ENCODE measurements around the gene RBPJ.
"Not testable (repeated sequence)": the region's sequence is repeated elsewhere in the genome, so short reads cannot be mapped to it uniquely, and the experiment has no call there.

RBPJ gene

DNA sequence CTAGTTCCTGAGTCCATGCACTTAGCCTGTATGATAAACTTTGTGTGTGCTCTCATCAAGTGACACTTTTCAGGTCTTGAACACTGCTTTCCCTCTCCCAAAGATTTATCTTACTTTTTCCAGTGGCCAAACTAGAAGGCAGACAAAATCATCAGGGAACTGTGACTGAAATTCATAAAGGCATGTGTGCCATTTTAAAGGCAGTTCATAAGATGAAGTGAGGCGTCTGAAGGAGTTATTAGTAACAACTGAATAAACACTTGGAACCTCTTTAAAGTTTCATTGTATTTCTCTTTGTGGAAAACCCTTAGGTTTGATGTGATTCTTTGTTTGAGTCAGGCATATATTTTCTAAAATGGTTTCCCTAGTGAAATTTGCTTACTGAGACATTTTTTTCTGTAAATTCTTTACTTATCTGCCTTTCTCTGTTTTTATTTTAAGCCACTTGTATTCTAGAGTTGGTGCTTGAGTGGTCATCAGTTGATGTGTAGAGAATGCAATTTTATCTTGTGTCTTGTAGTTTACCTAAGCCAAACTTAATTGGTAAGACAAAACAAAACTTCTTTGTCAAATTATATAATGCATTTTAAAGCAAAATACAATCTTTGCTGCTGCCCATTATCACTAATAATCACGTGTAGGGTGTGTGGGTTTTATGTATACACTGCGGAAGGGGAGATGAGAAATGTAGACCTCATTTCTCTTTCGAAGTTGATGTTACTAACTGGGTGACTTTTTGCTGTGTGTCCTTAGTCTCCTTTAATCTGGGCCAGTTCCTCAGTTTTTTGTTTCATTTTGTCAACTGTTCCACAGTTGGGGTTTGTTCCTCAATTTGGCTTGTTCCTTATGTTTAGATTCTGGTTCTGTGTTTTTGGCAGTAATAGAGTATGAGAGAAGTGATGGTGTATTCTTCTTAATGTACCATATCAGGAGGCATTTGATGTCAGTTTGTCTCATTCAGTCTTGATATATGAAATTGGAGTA lies 56.8 kb downstream of the RBPJ start:
- DNase-seq = peak; percentile 44 to 76

DNA sequence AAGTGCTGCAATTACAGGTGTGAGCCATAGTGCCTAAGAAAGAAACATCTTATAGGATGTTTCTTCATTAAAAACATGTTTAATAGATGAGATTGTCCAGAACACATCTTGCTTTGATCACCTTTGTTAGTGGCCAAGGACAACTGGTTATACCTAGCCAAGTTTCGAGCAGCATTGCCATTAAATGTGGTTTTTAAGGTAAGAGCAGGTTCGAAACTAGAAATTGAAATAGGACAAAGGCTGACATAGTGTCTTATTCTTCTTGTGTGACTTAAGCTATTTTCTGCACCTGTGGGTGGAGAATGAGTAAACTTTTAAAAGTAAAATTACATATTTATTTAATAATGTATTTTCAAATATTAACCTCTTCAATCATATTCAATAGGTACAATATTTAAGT lies 59.0 kb downstream of the RBPJ start:
- DNase-seq = no peak

DNA sequence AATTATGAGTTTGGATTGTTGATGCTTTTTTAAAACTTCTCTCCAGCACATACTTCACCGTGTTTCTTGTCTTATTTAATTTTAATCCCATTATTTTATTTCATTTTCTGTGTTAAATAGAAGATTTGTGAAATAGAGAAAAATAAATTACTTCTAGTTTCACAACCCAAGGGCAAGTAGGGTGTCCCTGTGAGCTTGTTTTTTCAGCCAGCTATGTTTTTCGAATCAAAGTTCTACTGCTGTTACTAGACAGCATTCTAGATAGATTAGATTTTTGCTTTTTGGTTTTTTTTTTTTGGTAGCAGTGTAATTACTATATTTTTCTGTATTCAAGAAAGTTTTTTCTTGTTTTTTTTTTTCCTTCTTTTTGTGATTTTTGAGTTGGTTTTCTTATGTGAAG lies 59.9 kb downstream of the RBPJ start:
- no peak for DNase-seq

DNA sequence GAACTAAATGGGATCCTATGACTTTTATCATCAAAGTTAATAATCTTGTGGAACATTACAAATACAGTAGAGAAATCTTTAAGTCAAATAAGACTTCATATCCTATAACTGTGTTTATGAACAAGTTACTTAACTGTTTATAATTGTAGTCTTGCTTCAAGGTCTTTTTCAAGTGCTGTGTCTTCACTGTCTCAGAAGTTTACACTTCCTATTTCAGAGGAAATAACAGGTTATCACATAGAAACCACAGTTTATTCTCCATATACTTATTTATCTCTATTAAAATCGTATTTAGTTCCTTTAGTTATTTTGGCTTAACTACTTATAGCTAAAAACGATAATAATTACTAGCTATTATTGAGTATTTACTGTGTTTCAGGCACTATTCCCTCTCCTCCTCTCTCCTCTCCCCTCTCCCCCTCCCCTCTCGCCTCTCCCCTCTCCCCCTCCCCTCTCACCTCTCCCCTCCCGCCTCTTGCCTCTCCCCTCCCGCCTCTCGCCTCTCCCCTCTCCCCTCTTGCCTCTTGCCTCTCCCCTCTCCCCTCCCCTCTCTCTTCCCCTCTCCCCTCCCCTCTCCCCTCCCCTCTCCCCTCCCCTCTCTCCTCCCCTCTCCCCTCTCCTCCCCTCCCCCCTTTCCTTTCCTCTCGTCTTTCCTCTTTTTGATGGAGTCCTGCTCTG lies 63.7 kb downstream of the RBPJ start:
- DNase-seq = no peak

DNA sequence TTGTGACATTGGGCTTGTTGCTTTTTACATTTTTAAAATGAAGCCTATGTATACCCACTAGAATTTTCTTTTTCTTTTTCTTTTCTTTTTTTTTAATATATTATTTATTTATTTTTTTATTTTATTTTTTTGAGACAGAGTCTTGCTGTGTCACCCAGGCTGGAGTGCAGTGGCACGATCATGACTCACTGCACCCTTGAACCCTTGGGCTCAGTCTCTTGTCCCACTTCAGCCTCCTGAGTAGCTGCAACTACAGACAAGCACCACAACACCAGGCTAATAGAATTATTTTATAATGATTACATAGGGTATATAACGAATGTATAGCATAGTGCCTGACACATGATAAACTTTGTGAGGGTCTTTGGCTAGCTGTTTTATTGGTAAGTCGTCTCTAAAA lies 64.9 kb downstream of the RBPJ start:
- no peak for DNase-seq

DNA sequence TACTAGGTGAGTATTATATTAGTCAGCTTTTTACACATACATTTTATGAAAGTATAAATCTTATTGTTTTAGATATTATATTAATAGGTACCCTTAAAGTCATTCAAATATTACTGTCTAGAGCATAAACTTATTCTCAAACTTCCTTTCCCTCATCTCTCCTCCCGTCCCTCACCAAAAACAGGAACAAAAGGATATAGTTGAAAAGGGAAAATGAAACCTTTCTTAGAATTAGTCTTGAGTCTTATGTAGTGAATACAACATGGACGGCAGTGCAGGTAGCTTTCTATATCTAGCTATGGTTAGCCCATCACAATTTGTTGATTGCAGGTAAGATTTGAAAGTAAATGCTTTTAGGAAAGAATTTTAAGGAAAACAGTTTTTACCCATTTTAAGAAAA lies 65.6 kb downstream of the RBPJ start:
- no peak for DNase-seq

DNA sequence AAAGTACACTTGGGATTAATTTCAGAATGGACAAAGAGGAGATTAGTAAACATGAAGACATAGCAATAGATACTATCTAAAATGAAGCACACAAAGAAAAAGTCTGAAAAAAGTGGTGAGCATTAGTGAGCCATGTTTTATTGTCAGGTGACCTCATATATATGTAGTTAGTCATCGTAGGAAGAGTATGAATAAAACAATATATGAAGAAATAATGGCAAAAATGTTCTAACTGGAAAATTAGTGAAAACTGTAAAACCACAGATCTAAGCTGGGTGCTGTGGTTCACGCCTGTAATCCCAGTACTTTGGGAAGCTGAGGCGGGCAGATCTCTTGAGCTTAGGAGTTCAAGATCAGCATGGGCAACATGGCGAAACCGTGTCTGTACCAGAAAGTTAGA lies 67.9 kb downstream of the RBPJ start:
- no peak for DNase-seq

DNA sequence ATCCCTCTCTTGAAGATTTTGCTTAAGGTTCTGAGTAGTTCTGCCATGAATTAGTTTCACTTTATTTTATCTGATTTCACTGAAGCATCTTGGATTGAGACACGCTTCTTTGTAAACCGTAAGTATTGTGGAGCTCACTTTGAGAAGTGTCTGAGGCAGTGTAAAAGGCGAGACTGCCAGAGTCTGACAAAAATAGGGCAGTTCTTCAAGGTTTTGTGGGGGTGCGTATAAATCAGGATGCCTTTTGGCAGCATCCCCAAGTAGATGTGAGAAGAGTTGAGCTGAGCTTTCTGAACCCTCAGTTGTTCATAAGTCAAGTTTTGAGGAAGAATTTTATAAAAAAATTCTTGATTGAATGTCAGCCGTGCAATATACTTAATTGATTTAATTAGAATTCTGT lies 76.3 kb downstream of the RBPJ start:
- no peak for DNase-seq

DNA sequence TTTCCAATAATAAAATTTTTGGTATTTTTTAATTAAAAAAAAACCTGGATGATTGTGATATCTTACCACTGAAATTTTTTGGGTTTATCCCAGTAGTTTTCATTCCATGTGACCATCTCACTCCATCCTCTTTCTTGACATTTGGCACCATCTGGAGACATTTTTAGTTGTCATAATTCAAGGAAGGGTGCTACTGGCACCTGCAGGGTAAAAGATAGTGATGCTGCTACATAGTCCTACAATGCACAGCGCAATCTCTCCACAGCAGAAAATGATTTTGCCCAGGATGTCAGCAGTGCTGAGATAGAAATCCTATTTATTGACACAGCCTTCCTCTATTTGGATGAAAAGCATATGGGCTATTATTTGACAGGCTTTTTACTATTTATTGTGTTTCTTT lies 79.3 kb downstream of the RBPJ start:
- no peak for DNase-seq

DNA sequence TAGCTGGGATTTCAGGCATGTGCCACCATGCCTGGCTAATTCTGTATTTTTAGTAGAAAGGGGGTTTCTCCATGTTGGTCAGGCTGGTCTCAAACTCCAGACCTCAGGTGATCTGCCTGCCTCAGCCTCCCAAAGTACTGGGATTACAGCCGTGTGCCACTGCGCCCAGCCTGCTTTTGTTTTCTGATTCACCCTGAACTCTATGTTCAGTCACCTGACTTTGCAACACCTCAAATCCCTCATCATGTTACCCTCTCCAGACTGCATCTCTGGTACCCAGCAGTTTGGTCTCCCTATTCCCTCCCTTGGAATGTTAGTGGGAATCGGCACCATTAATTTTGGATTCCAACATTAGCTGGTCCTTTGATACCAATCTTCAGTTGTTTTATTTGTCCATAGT lies 81.2 kb downstream of the RBPJ start:
- not testable (repeated sequence) for DNase-seq

DNA sequence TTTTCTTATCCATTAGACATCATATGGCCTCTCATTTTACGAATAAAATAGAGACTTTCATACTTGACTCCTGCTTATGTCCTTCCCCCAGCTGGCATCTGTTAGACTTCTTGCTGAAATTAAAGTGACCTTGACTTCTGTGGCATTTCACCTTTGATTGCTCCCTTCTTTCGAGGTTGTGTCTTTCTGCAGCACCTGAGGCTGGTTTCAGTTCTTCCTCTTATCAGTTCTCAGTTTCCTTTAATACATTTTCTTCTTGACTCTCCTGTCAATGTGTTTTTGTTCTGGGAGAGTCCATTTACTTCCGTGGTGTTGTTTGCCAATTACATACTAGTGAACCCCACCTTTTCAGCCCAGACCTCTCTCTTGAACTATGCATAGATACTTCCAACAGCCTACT lies 81.6 kb downstream of the RBPJ start:
- no peak for DNase-seq

DNA sequence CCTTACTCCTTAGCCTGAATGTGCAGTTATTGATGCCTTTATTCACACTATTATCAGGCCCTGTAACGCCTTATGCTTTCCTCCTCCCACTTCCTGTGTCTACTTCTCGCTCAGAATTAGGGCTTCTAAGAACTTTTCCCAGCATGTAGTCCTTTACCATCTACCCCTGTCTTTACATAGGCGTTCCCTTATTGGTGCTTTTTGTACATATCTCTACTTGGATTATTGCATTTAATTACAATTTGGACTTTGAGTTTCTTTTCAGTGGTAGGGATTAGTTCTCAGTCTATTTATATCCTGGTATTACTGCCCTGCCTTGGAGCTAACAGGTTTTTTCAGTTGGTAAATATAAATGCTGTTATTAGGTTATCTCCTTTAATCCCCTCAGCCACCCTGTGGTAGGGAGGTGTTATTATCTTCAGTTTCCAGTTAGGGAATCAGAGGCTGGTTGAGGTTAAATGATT lies 84.0 kb downstream of the RBPJ start:
- peak; percentile 29 to 52 for DNase-seq

DNA sequence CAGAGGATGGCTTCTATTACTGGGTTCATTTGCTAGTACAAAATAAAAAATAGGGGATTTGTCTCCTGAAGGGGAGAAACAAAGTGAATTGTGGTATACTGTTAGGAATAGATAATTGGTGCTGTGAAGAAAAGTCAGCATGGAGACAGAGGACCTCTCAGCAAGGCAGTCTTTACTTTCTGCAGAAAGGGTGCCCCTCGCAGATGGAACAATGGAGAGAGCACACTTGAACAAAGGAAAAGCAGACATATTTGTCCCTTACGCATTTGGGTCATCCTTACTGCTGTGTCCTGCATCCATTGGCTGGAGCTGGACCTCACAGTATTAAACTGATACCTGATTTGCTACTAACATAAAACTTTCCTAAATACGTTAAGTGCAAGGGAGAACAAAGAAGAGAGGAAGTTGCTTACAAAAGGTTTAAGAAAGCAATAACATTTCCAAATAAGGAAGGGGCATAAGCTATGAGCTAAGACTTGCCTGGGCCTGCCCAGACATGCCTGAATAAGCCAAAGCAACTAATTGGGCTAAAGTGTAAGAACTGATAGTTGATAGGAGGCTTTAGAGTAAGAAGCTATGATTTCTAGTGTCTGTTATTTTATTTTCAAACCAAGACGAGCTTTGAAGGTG lies 85.6 kb downstream of the RBPJ start:
- DNase-seq = peak in 1 of 2 experiments; percentile 38

DNA sequence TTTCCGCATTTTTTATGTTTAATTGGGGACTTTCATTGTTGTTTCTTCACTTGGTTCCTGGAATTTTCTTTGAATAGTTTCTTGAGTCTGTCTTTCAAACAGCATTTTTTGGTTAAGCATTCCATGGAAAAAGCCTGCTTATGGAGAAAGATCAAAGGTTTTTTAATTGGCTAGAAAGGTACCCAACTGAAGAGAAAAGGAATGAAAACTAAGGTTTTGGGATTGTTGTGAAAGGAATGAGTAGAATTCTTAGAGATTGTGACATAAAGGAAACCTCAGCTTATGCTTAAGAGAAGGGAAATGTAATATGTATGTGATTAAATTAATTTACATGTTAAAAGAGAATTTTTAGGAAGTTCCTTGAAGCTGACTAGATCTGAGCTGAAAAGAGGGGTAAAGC lies 86.7 kb downstream of the RBPJ start:
- peak in 1 of 2 experiments; percentile 7 for DNase-seq

DNA sequence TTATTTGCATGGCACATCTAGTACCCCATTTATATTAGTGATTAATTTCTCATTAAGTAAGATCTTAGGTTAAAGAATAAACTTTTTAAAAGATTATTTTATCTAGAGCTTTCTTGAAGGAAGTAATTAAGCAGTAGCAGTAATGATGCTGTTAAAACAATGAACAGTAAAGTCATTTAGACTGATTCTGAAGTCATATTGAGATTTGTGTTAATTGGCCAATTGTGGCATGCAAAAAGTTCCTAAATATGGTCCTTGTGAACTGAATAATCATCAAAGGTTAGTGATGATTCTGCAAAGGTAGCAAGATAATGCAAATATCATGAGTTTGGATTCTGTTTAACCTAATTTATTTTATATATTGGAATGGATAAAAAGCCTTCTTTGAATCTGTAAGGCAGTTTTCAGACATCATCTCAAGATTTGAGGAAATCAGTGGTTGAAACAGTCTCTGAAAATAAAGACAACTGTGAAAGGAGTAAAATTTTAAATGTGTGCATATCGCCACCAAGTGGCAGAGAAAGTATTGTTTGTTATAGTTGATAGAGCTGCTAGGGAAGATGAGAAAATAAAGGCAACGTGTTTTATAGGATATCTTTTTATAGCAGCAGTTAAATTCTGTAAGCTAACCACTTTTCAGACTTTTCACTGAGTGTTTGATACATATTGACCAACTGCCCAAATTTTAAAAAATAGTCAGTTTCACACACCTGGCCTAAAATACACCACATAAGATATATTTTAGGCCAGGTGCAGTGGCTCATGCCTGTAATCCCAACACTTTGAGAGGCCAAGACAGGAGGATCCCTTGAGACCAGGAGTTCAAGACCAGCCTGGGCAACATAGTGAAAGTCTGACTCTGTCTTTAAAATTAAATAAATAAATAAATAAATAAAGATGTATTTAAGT lies 89.8 kb downstream of the RBPJ start:
- peak; percentile 76 to 87 for DNase-seq

DNA sequence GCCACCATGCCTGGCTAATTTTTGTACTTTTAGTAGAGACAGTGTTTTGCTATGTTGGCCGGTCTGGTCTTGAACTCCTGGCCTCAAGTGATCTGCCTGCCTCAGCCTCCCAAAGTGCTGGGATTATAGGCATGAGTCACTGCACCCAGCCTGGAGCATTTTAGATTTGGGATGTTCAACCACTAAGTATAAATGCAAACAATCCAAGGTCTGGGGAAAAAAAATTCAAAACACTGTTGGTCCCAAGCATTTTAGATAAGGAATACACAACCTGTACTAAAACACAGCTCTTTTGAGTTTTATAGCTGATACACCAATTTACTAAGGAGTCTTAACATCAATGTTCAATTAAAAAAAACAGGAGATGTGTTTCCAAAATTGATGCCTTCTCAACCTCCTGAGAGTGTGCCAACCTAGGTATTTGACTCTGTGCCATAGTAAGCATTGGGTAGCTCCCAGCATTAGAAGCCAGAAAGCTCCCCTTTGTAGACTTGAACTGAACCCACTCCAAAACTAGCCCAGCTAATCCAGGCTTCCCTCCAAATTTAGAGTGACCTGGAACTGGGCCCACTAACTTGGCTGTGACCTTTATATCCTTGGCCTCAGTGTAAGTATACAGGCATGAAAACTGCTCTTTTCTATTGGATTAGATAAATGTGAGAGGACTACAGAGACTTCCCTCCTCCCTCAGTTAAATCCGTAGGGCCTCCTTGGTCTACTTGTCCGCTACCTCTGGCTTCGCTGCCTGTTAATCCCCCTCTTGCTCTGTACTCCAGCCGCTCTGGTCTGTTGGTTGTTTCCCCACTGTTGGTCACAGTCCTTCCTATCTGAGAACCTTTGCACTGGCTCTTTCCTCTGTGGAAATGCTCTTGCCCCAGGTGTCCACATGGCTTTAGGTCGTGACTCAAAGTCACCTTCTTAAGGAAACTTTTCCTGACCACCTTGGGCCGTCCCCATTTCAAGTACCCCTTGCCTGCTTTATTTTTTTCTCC lies 91.9 kb downstream of the RBPJ start:
- no peak for DNase-seq

DNA sequence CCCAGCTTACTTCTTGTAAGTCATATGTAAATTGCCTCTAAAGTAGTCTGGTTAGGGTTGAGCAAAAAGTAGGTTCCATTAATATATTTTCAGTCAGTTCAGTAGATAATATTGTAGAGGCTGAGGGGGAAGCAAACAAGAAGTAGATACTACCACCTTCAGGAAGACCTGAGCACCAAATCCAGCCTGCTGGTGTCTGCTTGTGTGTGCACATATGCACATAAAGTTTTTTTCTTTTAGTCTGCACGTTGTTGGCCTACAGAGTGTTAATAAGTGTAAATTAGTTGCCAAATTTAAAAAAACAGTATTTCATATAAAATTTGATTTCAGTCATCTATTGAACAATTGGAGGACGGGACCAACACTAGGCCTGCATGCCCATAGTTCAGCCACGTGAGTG lies 92.8 kb downstream of the RBPJ start:
- DNase-seq = no peak

DNA sequence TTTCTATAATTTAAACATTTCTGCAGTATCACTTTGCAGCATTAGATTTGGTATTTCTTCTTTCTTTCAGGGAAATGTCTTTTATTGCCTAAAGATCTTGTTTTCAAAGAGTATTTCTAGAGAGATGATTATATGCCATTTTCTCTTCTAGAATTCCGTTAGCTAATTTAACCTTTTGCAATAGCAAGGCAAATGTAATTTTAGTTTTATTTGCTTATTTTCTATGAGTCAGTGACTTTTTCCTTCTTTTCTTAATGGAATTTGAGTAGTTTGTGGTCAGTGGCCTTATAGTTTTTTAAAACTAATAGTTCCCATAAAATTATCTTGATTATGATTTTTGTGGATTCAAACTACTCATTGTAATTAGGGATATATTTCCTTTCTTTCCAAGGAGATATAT lies 97.3 kb downstream of the RBPJ start:
- no peak for DNase-seq

DNA sequence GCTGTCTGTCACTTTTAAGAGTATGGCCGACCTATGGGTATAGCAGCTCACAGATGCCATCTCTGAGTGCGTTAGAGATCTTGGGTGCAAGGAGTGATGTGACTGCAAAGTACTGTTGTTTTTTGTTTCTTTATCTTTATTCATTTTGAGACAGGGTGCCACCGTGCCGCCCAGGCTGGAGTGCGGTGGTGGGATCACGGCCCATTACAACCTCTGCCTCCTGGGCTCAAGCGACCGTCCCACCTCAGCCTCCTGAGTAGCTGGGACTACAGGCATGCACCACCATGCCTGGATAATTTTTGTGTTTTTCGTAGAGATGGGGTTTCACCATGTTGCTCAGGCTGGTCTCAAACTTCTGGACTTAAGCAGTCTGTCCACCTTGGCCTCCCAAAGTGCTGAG lies 98.0 kb downstream of the RBPJ start:
- no peak for DNase-seq

DNA sequence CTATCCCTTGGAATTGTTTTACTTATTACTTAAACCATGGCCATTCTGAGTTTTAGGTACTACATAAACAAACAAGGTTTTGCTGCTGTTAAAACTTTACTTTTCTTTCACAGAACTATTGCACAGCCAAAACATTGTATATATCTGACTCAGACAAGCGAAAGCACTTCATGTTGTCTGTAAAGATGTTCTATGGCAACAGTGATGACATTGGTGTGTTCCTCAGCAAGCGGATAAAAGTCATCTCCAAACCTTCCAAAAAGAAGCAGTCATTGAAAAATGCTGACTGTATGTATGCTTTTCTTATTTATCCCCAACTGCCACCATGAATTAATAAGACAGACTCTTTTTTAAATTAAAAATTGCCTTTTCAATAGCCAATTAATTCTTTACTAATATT lies 99.6 kb downstream of the RBPJ start:
- no peak for DNase-seq

DNA sequence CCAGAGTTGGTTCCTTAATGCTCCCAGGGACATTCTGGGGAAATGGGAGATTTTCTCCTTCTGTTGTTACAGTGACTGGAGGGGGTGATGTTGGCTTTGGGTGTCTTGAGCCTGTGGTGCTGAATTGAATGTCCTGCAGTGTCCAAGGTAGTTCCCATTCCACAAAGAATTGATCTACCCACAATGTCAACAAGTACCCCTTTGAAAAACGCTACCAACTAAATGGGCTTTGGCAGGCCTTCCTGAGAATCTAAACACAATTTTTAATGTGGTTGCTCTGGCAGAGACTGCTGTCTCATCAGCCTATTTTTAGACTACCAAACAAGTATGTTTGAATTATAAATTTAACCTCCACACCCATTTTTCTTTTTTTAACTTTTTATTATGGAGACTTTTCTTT lies 100.1 kb downstream of the RBPJ start:
- DNase-seq = no peak
